ENCODE measurements around the gene OGDHL. TPM values are rescaled to one million over a fixed set of nuclear protein-coding genes. Genes with fewer than 3 reads are reported as not detected.
"Not testable (repeated sequence)": the region's sequence is repeated elsewhere in the genome, so short reads cannot be mapped to it uniquely, and the experiment has no call there.

The OGDHL gene
- total RNA-seq, result not detected
- long read RNA-seq, result 0 reads

- no peak for DNase-seq (ENCODE audit: low spot score)
Measured at GRCh38 chr10:49761789-49762565, at the start of gene OGDHL. TSS of gene OGDHL (minus strand) at chr10:49762323. CDS start at chr10:49758592, 3,731 bp downstream.

GRCh38 chr10:49803988-49804387, 41.9 kb upstream of the OGDHL start:
- DNase-seq (ENCODE audit: low spot score), result no peak

- no peak for DNase-seq (ENCODE audit: low spot score)
Measured at GRCh38 chr10:49798275-49798674, 36.2 kb upstream of the OGDHL start.

GRCh38 chr10:49791100-49791499, 29.0 kb upstream of the OGDHL start:
- DNase-seq (ENCODE audit: low spot score), result no peak

GRCh38 chr10:49784681-49785080, 22.6 kb upstream of the OGDHL start:
- no peak for DNase-seq (ENCODE audit: low spot score)

- DNase-seq (ENCODE audit: low spot score), result no peak
Measured at GRCh38 chr10:49783645-49784044, 21.5 kb upstream of the OGDHL start.

- DNase-seq (ENCODE audit: low spot score), result no peak
Measured at GRCh38 chr10:49781247-49781646, 19.1 kb upstream of the OGDHL start.

GRCh38 chr10:49778197-49778596, 16.1 kb upstream of the OGDHL start:
- no peak for DNase-seq (ENCODE audit: low spot score)

- no peak for DNase-seq (ENCODE audit: low spot score)
Measured at GRCh38 chr10:49776851-49777250, 14.7 kb upstream of the OGDHL start.

GRCh38 chr10:49775014-49775413, 12.9 kb upstream of the OGDHL start:
- no peak for DNase-seq (ENCODE audit: low spot score)

GRCh38 chr10:49772944-49773343, 10.8 kb upstream of the OGDHL start:
- DNase-seq (ENCODE audit: low spot score), result not testable (repeated sequence)

- DNase-seq (ENCODE audit: low spot score), result not testable (repeated sequence)
Measured at GRCh38 chr10:49771046-49771445, 8.9 kb upstream of the OGDHL start.

GRCh38 chr10:49769692-49770091, 7.6 kb upstream of the OGDHL start:
- DNase-seq (ENCODE audit: low spot score), result no peak

GRCh38 chr10:49768731-49769130, 6.6 kb upstream of the OGDHL start:
- no peak for DNase-seq (ENCODE audit: low spot score)

GRCh38 chr10:49768329-49768728, 6.2 kb upstream of the OGDHL start:
- DNase-seq (ENCODE audit: low spot score), result no peak

GRCh38 chr10:49767752-49768151, 5.6 kb upstream of the OGDHL start:
- no peak for DNase-seq (ENCODE audit: low spot score)

GRCh38 chr10:49766484-49766883, 4.4 kb upstream of the OGDHL start:
- DNase-seq (ENCODE audit: low spot score), result no peak

GRCh38 chr10:49762566-49762877, 399 bp upstream of the OGDHL start:
- no peak for DNase-seq (ENCODE audit: low spot score)

GRCh38 chr10:49761201-49761788, 828 bp downstream of the OGDHL start:
- no peak for DNase-seq (ENCODE audit: low spot score)

GRCh38 chr10:49760789-49761188, 1.3 kb downstream of the OGDHL start:
- no peak for DNase-seq (ENCODE audit: low spot score)

GRCh38 chr10:49759787-49760551, 2.2 kb downstream of the OGDHL start:
- no peak for DNase-seq (ENCODE audit: low spot score)

GRCh38 chr10:49758249-49758930, 3.7 kb downstream of the OGDHL start:
- peak; percentile 88 for DNase-seq (ENCODE audit: low spot score)
